Neural progenitor cell (in vitro differentiated cells): ENCODE results near the gene WDR31.

Experiments
- EZH2phosphoT487 ChIP-seq: fragments of 200-600 bp; sonication (generic); IDR thresholded peaks from 2 replicates; pipeline ENCODE4 v1.6.1; 2017; ENCODE audit warnings: antibody characterized with exemption
- TF ChIP-seq, protein P1 (sequence below): fragments of 200-600 bp; sonication (generic); IDR thresholded peaks from 2 replicates; pipeline ENCODE4 v1.5.1; 2017; ENCODE audit warnings: antibody characterized with exemption, mild to moderate bottlenecking

- TF ChIP-seq, protein P1, sequence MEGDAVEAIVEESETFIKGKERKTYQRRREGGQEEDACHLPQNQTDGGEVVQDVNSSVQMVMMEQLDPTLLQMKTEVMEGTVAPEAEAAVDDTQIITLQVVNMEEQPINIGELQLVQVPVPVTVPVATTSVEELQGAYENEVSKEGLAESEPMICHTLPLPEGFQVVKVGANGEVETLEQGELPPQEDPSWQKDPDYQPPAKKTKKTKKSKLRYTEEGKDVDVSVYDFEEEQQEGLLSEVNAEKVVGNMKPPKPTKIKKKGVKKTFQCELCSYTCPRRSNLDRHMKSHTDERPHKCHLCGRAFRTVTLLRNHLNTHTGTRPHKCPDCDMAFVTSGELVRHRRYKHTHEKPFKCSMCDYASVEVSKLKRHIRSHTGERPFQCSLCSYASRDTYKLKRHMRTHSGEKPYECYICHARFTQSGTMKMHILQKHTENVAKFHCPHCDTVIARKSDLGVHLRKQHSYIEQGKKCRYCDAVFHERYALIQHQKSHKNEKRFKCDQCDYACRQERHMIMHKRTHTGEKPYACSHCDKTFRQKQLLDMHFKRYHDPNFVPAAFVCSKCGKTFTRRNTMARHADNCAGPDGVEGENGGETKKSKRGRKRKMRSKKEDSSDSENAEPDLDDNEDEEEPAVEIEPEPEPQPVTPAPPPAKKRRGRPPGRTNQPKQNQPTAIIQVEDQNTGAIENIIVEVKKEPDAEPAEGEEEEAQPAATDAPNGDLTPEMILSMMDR: no peak
- TF ChIP-seq EZH2phosphoT487: no peak
Measured at GRCh38 chr9:113298924-113299770, 40.9 kb downstream of the WDR31 start.
